Erythroblast (primary cell): Measurements from ENCODE around the gene SLC29A3.

Source experiments
- GATA1 ChIP-seq: IDR thresholded peaks from 2 replicates; pipeline ENCODE4 v1.6.1; 2011; ENCODE audit warnings: low read depth, mild to moderate bottlenecking, control low read depth, low read length, moderate library complexity
- POLR2A ChIP-seq: IDR thresholded peaks from 2 replicates; pipeline ENCODE4 v1.6.1; 2011; ENCODE audit warnings: mild to moderate bottlenecking, low read length

- TF ChIP-seq POLR2A: no peak
- TF ChIP-seq GATA1: no peak
These were observed 76.6 kb downstream of the SLC29A3 start for GRCh38 chr10:71395621-71396020.
